GM10248 (cell line): Measurements from ENCODE around the gene ABLIM1.

ENCODE experiments used
- CTCF ChIA-PET: fragments of 300-600 bp; sonication (Branson Sonifier 250); formaldehyde crosslinking; extraction: SDS; loops from one replicate; lab custom pipeline; 2021; ENCODE audit warnings: antibody characterized with exemption; lab: Yijun Ruan, JAX
- POLR2A ChIA-PET: fragments of 350-650 bp; sonication (Branson Sonifier 250); formaldehyde crosslinking; extraction: SDS; loops from one replicate; lab custom pipeline; 2020; ENCODE audit warnings: antibody characterized with exemption; lab: Yijun Ruan, JAX
- DNase-seq: peaks from one replicate; pipeline ENCODE4 v3.0.0; 2012; ENCODE audit errors: extremely low spot score
- CTCF ChIP-seq: IDR thresholded peaks from 2 replicates; pipeline ENCODE4 v1.5.1; 2012; ENCODE audit warnings: mild to moderate bottlenecking, low read depth; ENCODE audit errors: extremely low read depth, missing control alignments, control extremely low read depth

ABLIM1 gene

GRCh38 chr10:114541797-114542160 is 116.3 kb downstream of the ABLIM1 start:
- POLR2A ChIA-PET = no interaction called here
- no peak for DNase-seq
- CTCF ChIA-PET = interaction anchor here (1.2 to 10.3 kb wide), 8 partner anchors 9 to 274 kb away, joined by 3 to 93 read pairs (median 5); no protein-coding TSS in a partner anchor
- TF ChIP-seq CTCF = no peak

- ChIA-PET CTCF (interaction anchor here (1.2 to 10.3 kb wide), 8 partner anchors 9 to 274 kb away, joined by 3 to 93 read pairs (median 5); no protein-coding TSS in a partner anchor), POLR2A (no interaction called here)
- DNase-seq = no peak
- no peak for TF ChIP-seq CTCF
Measured at GRCh38 chr10:114541081-114541796, 116.8 kb downstream of the ABLIM1 start.

GRCh38 chr10:114540236-114540635 is 117.8 kb downstream of the ABLIM1 start:
- POLR2A ChIA-PET = no interaction called here
- TF ChIP-seq CTCF = no peak
- CTCF ChIA-PET = interaction anchor here (0.7 to 2.0 kb wide), 4 partner anchors 9 to 69 kb away, joined by 3 to 7 read pairs (median 5); no protein-coding TSS in a partner anchor
- DNase-seq = no peak

- CTCF ChIA-PET = interaction anchor here (0.7 to 2.0 kb wide), 7 partner anchors 8 to 68 kb away, joined by 3 to 7 read pairs (median 4); no protein-coding TSS in a partner anchor
- DNase-seq = no peak
- POLR2A ChIA-PET = no interaction called here
- TF ChIP-seq CTCF = no peak
Measured at GRCh38 chr10:114539623-114540022, 118.5 kb downstream of the ABLIM1 start.

GRCh38 chr10:114538181-114538906 is 119.7 kb downstream of the ABLIM1 start:
- no peak for DNase-seq
- ChIA-PET POLR2A (no interaction called here), CTCF (interaction anchor here (2.0 kb wide), 1 partner anchor 47 kb away, joined by 4 read pairs; no protein-coding TSS in a partner anchor)
- no peak for TF ChIP-seq CTCF

- DNase-seq = no peak
- ChIA-PET CTCF (interaction anchor here (1.4 kb wide), 2 partner anchors 19 to 227 kb away, joined by 3 read pairs; no protein-coding TSS in a partner anchor), POLR2A (no interaction called here)
- TF ChIP-seq CTCF = no peak
Measured at GRCh38 chr10:114537736-114538135, 120.3 kb downstream of the ABLIM1 start.
